Lower leg skin (tissue), 3 donors: Measurements from ENCODE around the gene MAPK10.

Source experiments
- CTCF ChIP-seq, 3 donors: fragments of 450-650 bp; IDR thresholded peaks; one replicate each; pipeline ENCODE4 v1.5.1; 2016; ENCODE audit warnings: antibody characterized with exemption in 3 of 3, mild to moderate bottlenecking in 3 of 3, moderate library complexity in 2 of 3
- POLR2A ChIP-seq, 2 donors: fragments of 450-650 bp; IDR thresholded peaks; one replicate each; pipeline ENCODE4 v1.6.1; 2016 to 2017; ENCODE audit warnings: antibody characterized with exemption in 2 of 2, mild to moderate bottlenecking in 1 of 2, moderate library complexity in 1 of 2

GRCh38 chr4:86156531-86156930 is 203.3 kb downstream of the MAPK10 start:
- TF ChIP-seq CTCF (IDR thresholded peaks at IDR 0.05): no peak
- TF ChIP-seq POLR2A (IDR thresholded peaks at IDR 0.05): no peak
